HepG2 (cell line): ENCODE results near the gene TWIST2. TPM values are rescaled to one million over a fixed set of nuclear protein-coding genes. Genes with fewer than 3 reads are reported as not detected.

Source experiments
- ATAC-seq: fragments of 200-7000 bp; cut with Tn5 transposase; 3 replicates; pipeline ENCODE4 v1.9.1; 2020; ENCODE audit warnings: mild to moderate bottlenecking, moderate library complexity
- BruUV-seq: library from RNA; stranded (reverse); fragments of 400-500 nt; replicated peaks from 2 replicates; lab custom pipeline; 2021; lab: Mats Ljungman, UMichigan
- CTCF ChIA-PET: fragments of 300-600 bp; formaldehyde crosslinking; extraction: SDS; loops from one replicate; lab custom pipeline; 2021; ENCODE audit warnings: low total read pairs, inconsistent platforms, low intra/inter-chr PET ratio; lab: Yijun Ruan, JAX
- POLR2A ChIA-PET: fragments of 350-600 bp; sonication (Branson Sonifier 250); formaldehyde crosslinking; loops from one replicate; lab custom pipeline; 2020; ENCODE audit warnings: antibody characterized with exemption, inconsistent platforms; lab: Yijun Ruan, JAX
- DNase-seq: peaks from one replicate; pipeline ENCODE4 v3.0.0-alpha.2; 2015; ENCODE audit warnings: low spot score
- FAIRE-seq: peaks from 3 replicates; lab custom pipeline; 2011; peaks lifted over from hg19 to GRCh38; lab: Jason Lieb, UNC
- H2AFZ ChIP-seq: one replicate; pipeline ENCODE4 v1.6.1; 2011; ENCODE audit warnings: low read length, inconsistent platforms
- H3K27ac ChIP-seq: fragments of 300-600 bp; 3 replicates; pipeline ENCODE4 v1.8.0; 2011; ENCODE audit warnings: mixed run types, mild to moderate bottlenecking, mixed read lengths, low read length, inconsistent platforms; ENCODE audit not compliant: insufficient read depth; ENCODE audit errors: extremely low read length
- H3K27me3 ChIP-seq, 2 experiments: fragments of 200-600 bp in 1 of 2; 2 replicates in 1 of 2; 3 replicates in 1 of 2; pipeline versions ENCODE4 v1.6.0 to v1.8.0; 2011; ENCODE audit warnings: low read length in 2 of 2, mild to moderate bottlenecking in 2 of 2, moderate library complexity in 2 of 2, inconsistent platforms in 1 of 2; ENCODE audit not compliant: insufficient read depth in 2 of 2, control insufficient read depth in 1 of 2
- H3K36me3 ChIP-seq, 2 experiments: fragments of 200-600 bp in 1 of 2; replicated peaks in 1 of 2; 2 replicates in 1 of 2; 3 replicates in 1 of 2; pipeline versions ENCODE4 v1.5.1 to v1.8.0; 2011; ENCODE audit warnings: low read length in 2 of 2, inconsistent platforms in 1 of 2; ENCODE audit not compliant: insufficient read depth in 2 of 2, control insufficient read depth in 1 of 2
- H3K4me1 ChIP-seq: 2 replicates; pipeline ENCODE4 v1.5.1; 2012; ENCODE audit warnings: low read length, inconsistent platforms; ENCODE audit not compliant: insufficient read depth
- H3K4me2 ChIP-seq: 2 replicates; pipeline ENCODE4 v1.6.0; 2011; ENCODE audit warnings: low read depth, low read length, inconsistent platforms
- H3K4me3 ChIP-seq, 3 experiments: fragments of 200-600 bp in 1 of 3; sonication (generic), shearing (Covaris generic) in 1 of 3; replicated peaks in 1 of 3; 2 replicates each; pipeline ENCODE4 v1.5.1; 2011 to 2016; ENCODE audit warnings: low read length in 3 of 3, inconsistent platforms in 2 of 3, low read depth in 2 of 3, mild to moderate bottlenecking in 2 of 3, control low read depth in 1 of 3, mixed read lengths in 1 of 3; ENCODE audit not compliant: insufficient read depth in 1 of 3
- H3K79me2 ChIP-seq: one replicate; pipeline ENCODE4 v1.6.1; 2011; ENCODE audit warnings: low read length, inconsistent platforms; ENCODE audit not compliant: insufficient read depth
- H3K9ac ChIP-seq: 2 replicates; pipeline ENCODE4 v1.6.0; 2011; ENCODE audit warnings: mild to moderate bottlenecking, low read depth, low read length, inconsistent platforms; ENCODE audit not compliant: insufficient read depth
- H3K9me3 ChIP-seq: 2 replicates; pipeline ENCODE4 v1.5.1; 2012; ENCODE audit warnings: mild to moderate bottlenecking, low read length
- H4K20me1 ChIP-seq: 2 replicates; pipeline ENCODE4 v1.6.0; 2011; ENCODE audit warnings: inconsistent platforms, mild to moderate bottlenecking, low read length, moderate library complexity; ENCODE audit not compliant: insufficient read depth
- AGO1 ChIP-seq: fragments of 200-400 bp; formaldehyde crosslinking; IDR thresholded peaks from 2 replicates; pipeline ENCODE4 v1.6.1; 2017; ENCODE audit warnings: mild to moderate bottlenecking, low read depth, low read length, moderate library complexity; ENCODE audit not compliant: poor library complexity, severe bottlenecking
- ATAD3A ChIP-seq: sonication (generic); formaldehyde crosslinking; IDR thresholded peaks from 2 replicates; pipeline ENCODE4 v1.4.0; 2020; ENCODE audit warnings: missing genetic modification reagents
- E2F2 ChIP-seq: sonication (generic); formaldehyde crosslinking; IDR thresholded peaks from 2 replicates; pipeline ENCODE4 v1.4.0; 2020; ENCODE audit warnings: missing genetic modification reagents, borderline replicate concordance
- ZNF605 ChIP-seq: sonication (generic); formaldehyde crosslinking; IDR thresholded peaks from 2 replicates; pipeline ENCODE4 v1.8.0; 2022; ENCODE audit warnings: mild to moderate bottlenecking, missing genetic modification reagents
- WGBS: methylation state at CpG from one replicate; pipeline ENCODE4 v1.1.6; 2017; ENCODE audit warnings: low lambda C conversion rate; 5-methylcytosine and 5-hydroxymethylcytosine counted together
- in situ Hi-C: cut with HindIII; loops from 2 replicates; pipeline ENCODE4 v1.10.0; 2017; ENCODE audit warnings: low pct_unique_long_range_greater_than_20kb; ENCODE audit not compliant: extremely low pct_ligation_motif_present
- intact Hi-C: fragments of 100-400 bp; cut with micrococcal nuclease; formaldehyde crosslinking; loops from one replicate; pipeline ENCODE4 v1.10.0; 2022; ENCODE audit not compliant: unreplicated experiment
- polyA plus RNA-seq, 8 experiments: library from polyadenylated mRNA; depleted of rRNA in 3 of 8; stranded (reverse) in 7 of 8; unstranded in 1 of 8; fragments of >200 nt; fragmentation: Illumina TruSeq in 4 of 8; extraction: Trizol in 4 of 8; gene quantifications; 2 replicates each; pipeline versions ENCODE4 v1.2.1 to v1.2.3, GENCODE V29; 2011 to 2016; ENCODE audit warnings: low read depth in 4 of 8, missing spikeins in 1 of 8, mixed read lengths in 1 of 8; ENCODE audit not compliant: insufficient read depth in 1 of 8
- total RNA-seq, 5 experiments: library from RNA; depleted of rRNA; stranded (reverse); fragments of >200 nt; fragmentation: Illumina TruSeq; extraction: Trizol; gene quantifications; 2 replicates each; pipeline ENCODE4 v1.2.3, GENCODE V29; 2016; ENCODE audit warnings: low read depth in 1 of 5

The TWIST2 gene
- total and polyA plus RNA-seq, 2 of the 13 experiments (the other 11 are each of a cell fraction or from before 2014, with no cell fraction given), result 0.08 to 0.11 TPM

GRCh38 chr2:238940806-238941205 is 92.9 kb downstream of the TWIST2 start:
- ChIA-PET CTCF (no interaction called here), POLR2A (no interaction called here)
- no peak overlapping the region for H2AFZ ChIP-seq
- no peaks in the 10 kb centered on the region for H3K36me3 ChIP-seq
- H3K27me3 ChIP-seq, result peaks cover 14 to 75% of the 10 kb centered on the region in 2 experiments
- in situ Hi-C loops (no loop called here), intact Hi-C loops (no loop called here)
- no peaks in the 10 kb centered on the region for H3K9me3 ChIP-seq
- DNase-seq, result no peak
- no peak overlapping the region for H3K9ac ChIP-seq
- BruUV-seq, result no TSS peak
- no peak for FAIRE-seq
- no peak for ATAC-seq
- TF ChIP-seq E2F2 (CRISPR knock-in tag), result no peak
- TF ChIP-seq ATAD3A (CRISPR knock-in tag), result no peak
- H4K20me1 ChIP-seq, result no peaks in the 10 kb centered on the region; the same call in 1 of the 2 replicates
- no peaks in the 10 kb centered on the region for H3K4me1 ChIP-seq
- no peaks in the 10 kb centered on the region for H3K79me2 ChIP-seq
- no peak overlapping the region for H3K4me2 ChIP-seq
- no peak overlapping the region for H3K4me3 ChIP-seq
- whole genome bisulfite sequencing, result 10% methylated on average over 4 of the region's 8 CpGs
- no peak overlapping the region for H3K27ac ChIP-seq

DNA sequence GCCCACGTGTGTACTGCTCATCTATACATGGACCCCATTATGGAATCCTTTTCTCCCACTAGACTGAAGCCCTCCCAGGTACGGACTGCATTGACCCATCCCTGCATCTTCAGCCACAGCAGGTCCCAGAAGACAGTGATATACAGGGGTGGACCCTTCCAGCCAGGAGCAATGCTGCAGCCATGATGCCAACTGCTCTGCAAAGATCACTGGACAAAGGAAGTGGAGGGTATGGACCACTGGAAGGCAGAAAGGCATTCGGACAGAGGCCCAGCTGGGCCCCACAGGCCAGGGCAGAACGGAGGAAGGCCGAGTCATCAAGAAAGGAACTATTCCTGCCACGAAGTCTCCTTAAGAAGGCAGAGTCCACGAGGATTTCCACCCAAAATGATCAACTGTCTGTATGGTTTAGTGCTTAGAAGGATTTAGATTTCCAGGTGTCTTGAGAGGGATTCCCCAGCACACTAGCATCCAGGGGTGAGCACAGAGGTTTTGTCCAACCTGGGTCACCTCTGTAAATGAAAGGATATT is 93.4 kb downstream of the TWIST2 start:
- no peaks in the 10 kb centered on the region for H3K79me2 ChIP-seq
- ATAC-seq, result no peak
- TF ChIP-seq AGO1 (no peak), ZNF605 (CRISPR knock-in tag) (no peak)
- TF ChIP-seq, all 625 proteins: peak for 0
- H2AFZ ChIP-seq, result no peak overlapping the region
- no peaks in the 10 kb centered on the region; the same call in 1 of the 2 replicates for H4K20me1 ChIP-seq
- DNase-seq (no peak), FAIRE-seq (no peak)
- no peak overlapping the region for H3K9ac ChIP-seq
- H3K4me1 ChIP-seq, result no peaks in the 10 kb centered on the region
- intact Hi-C loops, result no loop called here
- peaks cover 14 to 75% of the 10 kb centered on the region in 2 experiments for H3K27me3 ChIP-seq
- ChIA-PET CTCF (no interaction called here), POLR2A (no interaction called here)
- no peak overlapping the region for H3K4me2 ChIP-seq
- no TSS peak for BruUV-seq
- no peaks in the 10 kb centered on the region for H3K36me3 ChIP-seq
- no peak overlapping the region for H3K27ac ChIP-seq
- in situ Hi-C loops, result no loop called here
- no peaks in the 10 kb centered on the region for H3K9me3 ChIP-seq
- WGBS, result 2% methylated on average over 7 of the region's 7 CpGs
- no peak overlapping the region for H3K4me3 ChIP-seq
